ENCODE results near the gene PRRX1.

DNA sequence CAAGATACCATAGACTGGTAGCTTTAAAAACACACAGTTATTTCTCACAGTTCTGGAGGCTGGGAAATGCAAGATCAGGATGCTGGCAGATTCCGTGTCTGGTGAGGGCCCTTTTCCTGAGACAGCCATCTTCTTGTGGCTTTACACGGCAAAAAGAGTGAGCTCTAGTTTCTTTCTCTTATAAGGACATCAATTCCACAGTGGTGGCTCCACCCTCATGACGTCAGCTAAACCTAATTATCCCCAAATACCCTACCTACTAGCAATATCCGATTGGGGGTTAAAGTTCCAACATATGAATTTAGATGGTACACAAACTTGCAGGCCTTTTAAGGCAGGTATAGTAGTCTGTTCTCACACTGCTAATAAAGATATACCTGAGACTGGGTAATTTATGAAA is 77.7 kb downstream of the PRRX1 start:
- TF ChIP-seq TCF12 (IDR thresholded peaks at IDR 0.05; ENCODE audit: low read depth) (no peak), TEAD4 (IDR thresholded peaks at IDR 0.05) (no peak), YY1 (IDR thresholded peaks at IDR 0.05; ENCODE audit: low read depth) (no peak), CEBPB (IDR thresholded peaks at IDR 0.05) (no peak), TAF1 (IDR thresholded peaks at IDR 0.05; ENCODE audit: low read depth) (no peak), CREB1 (IDR thresholded peaks at IDR 0.05; ENCODE audit: low read depth) (no peak), RAD21 (IDR thresholded peaks at IDR 0.05; ENCODE audit: low read depth) (no peak), FOXM1 (IDR thresholded peaks at IDR 0.05; ENCODE audit: borderline replicate concordance, low read depth) (no peak), EP300 (IDR thresholded peaks at IDR 0.05; ENCODE audit: borderline replicate concordance) (no peak), EGR1 (IDR thresholded peaks at IDR 0.05) (no peak)
- TF ChIP-seq, protein P1, sequence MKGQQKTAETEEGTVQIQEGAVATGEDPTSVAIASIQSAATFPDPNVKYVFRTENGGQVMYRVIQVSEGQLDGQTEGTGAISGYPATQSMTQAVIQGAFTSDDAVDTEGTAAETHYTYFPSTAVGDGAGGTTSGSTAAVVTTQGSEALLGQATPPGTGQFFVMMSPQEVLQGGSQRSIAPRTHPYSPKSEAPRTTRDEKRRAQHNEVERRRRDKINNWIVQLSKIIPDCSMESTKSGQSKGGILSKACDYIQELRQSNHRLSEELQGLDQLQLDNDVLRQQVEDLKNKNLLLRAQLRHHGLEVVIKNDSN (IDR thresholded peaks at IDR 0.05), result no peak
